Measurements from ENCODE around the gene TNFRSF6B.
A peak's percentile ranks its signal among the peaks of the same experiment; 100 is the strongest.

TNFRSF6B gene

DNA sequence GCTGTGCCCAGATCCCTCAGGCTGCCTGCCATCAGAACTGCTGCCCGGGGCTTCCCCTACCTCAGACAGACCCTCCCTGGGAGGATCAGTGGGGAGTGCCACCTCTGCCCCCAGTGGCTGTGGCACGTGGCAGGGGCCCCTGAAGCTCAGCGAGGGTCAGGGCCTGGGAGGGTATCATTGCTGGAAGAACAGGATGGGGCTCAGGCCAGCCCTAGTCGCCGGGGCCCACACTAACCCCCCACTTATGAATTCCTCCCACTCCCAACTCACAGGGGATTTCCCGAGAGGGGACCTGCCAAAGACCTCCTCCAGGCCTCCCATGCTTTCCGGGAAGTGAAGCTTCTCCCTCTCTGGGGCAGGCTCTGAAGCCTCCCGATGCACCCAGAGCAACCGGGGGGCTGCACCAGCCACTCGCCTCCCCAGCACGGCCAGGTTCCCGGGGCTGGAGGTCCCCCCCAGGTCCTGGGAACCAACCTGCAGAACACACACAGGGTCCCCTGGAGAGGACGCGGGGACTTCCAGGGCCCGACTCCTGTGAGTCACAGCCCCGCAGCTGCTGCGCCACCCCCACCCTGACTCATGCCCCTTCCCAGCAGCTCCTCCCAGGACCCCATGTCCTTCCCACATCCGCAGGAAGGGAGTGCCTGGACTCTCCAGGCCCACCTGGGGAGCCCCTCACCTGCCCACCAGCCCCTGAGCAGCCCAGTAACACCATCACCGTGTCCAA is 2.5 kb downstream of the TNFRSF6B start:
- DNase-seq, result no peak

DNA sequence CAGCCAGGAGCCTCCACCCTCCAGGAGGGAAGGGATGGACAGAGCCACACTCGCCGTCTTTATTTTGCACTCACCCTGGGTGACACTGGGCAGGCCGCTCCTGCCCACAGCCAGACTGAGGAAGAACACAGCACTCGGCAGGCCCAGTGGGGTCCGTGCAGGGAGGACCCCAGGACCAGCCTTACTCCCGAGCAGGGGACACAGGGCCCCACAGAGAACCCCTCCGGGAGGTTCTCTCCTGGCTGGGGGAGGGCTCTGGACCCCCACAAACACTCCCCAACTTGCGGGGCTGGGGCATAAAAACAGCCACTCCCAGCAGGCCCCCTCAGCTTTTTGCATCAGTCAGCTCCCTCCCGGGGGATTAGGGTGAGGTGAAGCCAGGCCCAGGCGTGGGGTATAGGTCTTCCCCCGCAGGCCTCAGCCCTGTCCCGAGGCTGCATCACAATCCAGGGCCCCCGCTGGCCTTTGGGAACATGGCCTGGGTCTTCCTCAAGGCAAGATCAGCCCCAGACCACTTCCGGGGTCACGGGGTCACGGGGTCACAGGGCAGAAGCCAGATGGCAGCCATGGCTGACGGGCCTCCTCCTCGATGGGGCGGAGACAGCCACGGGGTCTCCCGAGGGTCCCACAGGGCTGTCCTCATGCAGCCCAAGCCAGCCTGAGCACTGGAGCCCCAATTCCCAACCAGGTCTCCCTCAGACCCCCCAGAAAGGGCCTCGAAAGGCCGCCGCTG is 3.2 kb downstream of the TNFRSF6B start:
- DNase-seq, result no peak

DNA sequence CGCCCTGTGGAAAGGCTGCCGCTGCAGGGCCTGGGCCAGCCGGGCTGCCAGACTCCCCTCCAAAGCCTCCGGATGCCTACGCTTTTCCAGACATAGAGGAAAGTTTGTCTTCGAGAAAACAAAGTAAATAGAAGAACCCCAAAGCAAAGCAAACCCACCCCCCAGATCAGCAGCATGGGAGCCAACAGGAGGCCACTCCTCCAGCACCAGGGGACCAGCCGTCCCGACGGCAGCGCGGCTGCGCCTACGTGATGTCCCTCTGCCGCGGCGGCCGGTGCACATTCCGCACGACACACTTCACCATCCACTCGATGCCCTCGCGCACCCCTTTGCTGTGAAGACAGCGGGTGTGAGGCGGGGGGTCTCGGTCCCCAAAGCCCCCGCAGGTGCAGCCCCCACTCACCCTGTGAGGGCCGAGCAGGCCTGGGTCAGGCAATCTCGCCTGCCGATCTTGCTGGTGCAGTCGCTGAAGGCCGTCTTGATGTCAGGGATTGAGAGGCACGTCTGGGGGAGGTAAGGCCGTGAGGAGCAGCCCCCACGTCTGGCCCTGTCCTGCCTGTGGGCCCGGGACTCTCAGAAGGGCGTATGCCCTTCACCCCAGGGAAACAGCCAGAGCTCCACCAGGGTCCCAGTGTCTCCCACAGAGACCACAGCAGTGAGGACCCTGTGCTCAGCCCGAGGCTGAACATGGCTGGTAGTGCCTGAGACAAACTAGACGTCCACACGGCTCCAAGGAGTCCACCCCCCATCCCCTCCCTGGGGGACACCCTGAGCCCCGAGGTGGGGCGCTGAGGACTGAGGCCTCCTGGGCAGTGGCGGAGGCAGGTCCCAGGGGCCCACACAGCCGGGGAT is 4.0 kb downstream of the TNFRSF6B start:
- DNase-seq, result no peak

DNA sequence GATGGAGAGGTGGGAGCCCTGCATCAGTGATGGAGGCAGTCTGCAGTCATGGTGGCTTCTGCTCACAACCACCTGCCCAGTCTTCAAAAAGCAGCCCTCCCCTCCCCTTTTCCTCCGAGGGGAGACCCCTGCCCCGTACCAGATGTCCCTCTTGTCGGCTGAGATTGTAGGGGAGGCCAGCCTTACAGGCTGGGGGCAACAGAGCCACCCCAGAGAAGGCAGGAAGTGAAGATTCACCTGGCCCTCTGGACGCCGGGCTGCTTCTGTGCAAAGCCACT is 4.5 kb downstream of the TNFRSF6B start:
- no peak for DNase-seq

DNA sequence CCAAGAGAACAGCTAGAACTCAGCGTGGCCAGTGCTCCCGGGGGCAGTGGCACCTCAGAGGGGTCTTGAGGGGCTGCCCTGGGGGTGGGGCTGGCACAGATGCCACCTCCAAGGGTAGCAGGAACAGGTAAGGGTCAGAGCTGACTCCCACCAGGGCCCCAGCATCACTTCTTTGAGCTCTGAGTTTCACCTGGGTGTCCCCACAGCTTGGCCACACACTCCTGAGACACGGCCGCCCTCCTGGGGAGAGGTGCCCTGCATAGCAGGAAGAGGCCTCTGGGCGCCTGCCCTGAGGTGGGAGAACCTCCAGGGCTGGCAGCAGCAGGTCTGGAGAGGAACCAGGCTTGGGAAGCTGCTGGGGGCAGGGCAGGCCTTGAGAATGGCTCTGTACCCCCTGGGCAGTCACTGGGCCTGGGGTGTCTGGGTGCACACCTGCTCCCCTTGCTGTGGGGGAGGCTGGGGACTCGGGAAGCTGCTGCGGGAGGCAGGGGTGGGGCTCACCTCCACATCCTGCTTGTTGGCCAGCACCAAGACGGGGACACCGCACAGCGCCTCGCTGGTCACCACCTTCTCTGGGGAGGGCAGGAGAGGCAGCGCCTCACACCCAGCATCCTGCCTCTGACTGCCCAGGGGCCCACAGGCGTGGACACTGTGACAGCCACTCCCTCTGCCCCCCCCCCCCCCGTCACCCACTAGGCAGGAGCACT is 5.0 kb downstream of the TNFRSF6B start:
- DNase-seq, result no peak

DNA sequence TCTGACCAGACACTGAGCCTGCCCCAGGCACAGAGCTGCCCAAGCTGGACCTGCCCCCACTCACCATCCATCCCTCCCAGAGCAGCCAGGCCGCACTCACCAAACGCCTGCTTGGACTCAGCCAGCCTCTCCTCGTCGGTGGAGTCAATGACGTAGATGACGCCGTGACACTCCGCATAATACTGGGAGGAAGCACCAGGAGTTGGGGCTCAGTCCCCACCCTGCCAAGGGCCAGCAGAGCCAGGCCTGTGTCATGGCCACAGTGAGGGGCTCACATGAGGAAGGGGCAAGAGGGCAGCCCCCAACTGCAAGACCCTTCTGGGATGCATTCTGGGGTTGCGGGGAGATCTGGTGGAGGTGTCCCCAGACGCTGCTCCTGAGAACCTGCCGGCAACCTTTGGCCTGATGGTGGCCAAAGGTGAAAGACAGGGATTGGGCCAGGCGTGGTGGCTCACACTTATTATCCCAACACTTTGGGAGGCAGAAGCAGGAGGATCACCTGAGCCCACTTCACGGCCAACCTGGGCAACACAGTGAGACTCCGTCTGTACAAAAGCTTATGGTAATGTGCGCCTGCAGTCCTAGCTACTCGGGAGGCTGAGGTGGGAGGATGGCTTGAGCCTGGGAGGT is 5.7 kb downstream of the TNFRSF6B start:
- no peak for DNase-seq

DNA sequence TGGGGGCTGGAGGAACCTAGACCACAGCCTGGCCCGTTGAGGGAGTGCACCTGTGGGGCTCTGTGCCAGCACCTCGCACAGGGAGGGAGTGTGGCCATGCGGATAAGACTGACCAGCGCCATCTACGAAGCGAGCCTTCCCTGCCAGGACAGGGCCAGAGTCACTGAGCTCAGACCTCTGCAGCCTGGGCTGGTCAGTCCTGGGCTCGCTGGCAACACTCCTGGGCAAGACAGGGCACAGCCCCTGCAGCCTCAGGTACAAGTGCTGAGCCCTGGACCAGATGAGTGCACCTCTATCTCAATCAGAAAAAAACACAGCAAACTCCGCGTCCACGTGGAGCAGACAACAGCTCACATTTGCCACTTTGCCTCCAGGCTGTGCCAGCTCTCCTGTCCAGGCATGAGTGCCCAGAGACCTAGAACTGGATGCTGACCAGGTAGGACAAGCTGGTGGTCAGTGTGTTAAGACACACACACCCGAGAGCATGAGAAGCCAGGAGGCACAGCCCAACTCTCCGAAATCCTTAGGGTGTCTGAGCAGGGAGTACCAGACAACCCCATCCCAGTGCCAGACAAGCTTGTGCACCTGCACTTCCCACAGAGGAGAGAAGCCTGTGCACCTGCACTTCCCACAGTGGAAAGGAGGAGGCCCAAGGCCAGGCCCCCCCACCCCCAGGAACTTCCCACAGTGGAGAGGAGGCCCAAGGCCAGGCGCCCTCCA is 6.5 kb downstream of the TNFRSF6B start:
- DNase-seq, result no peak

DNA sequence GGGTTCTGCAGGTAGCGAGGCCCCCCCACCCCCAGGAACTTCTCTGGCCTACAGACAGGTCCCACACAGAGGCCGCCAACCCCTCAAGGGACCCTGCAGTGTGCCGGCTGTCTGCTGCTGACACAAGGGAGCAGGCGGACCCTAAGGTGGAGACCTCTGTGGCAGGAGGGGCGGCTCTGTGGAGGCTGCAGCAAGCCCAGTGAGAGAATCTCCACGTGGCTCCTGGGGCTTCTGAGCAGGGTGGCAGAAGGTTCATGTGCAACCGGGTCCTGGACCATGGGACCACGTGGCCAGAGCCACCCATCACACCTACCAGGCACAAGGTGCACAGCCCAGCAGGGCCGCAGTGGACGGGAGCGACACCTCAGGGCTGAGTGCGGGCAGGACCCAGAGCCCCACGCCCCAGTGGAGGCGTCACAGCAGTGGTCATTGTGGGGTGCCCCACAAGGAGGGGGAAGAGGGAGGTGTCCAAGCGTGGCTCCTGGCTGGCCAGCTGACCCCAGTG is 7.1 kb downstream of the TNFRSF6B start:
- DNase-seq, result no peak

DNA sequence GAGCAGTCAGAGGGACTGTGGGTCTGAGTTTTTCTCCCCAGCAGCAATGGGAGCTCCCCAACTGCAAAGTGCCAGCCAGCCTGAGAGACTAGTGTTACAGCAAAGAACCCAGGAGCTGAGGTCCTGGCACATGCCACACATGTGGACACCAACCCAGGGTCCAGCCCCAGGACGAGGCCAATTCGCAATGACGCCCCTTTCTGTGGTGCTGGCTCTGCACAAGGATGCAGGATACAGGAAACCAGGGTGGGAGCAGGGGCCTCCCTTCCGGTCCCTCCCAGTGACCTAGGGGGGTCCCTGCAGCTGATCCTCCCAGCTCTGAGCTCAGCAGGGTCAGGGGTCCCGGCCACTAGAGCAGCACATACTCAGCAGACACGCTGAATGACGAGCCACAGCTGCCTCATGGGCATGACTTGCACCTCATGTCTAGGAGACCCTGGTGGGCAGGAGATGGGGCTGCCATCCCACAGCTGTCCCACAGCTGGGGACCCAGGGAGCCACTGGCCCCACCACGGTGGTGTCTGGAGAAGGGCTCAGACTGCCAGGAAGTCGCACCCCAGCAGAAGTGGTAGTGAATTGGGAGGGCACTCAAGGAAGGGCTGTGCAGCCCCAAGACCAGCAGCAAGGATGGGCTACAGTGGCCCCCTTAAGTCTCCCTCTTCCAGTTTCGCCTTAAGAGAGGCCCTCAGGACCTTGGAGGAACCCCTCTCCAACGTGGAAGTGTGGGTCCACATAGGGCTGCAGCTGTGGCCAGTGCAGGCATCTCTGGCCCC is 7.7 kb downstream of the TNFRSF6B start:
- DNase-seq, result no peak

DNA sequence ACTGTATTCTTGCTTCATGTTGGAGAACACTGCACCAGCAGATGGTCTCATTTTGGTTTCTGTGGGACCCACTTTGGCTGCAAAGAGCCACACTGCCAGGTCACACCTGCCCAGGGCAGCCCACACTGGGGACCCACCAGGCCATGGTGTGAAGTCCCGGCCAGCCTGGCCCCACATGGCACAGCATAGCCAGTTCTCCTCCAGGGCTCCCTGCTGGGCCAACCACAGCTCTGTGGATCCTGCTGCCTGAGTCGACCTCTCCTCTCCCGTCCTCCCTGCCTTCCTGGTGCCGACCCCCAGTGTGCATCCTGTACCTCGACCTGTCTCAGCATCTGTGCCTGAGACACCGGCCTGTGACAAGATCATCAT is 8.3 kb downstream of the TNFRSF6B start:
- no peak for DNase-seq

DNA sequence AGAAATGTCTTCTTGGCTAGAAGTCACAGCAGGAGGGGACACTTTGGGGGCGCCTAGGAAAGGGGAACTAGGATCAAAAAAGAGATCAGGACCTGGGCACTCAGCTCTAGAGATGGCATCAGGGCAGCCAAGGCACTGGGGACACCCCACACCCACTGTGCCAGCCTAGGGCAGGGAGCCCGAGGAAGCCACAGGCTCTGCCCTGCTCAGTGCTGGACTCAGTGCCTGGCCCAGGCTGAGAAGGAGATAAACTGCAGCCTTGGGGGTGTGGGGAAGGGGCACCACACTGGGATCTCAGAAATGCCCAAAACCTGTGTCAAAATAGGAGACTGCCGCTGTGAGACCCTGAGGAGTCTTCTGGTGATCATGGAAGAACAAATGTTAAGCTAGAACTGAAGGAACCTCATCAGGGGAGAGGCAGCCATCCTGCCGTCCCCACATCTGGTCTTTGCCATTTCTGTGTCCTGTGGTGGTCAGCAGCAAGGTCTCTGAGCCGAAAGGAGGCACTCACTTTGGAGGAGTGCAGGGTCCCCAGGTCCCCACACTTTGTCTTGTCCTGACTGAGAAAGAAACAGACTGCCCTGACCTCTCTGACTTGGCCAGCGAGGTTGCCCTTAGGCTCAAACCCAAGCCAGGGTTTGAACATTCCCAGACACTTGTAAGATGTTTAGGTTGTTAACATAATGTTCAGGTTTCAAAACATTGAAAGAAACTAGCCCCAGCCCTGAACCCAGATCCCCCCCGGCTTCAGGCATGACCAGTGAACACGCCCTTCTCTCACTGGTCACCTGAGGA is 9.0 kb downstream of the TNFRSF6B start:
- DNase-seq, result no peak

DNA sequence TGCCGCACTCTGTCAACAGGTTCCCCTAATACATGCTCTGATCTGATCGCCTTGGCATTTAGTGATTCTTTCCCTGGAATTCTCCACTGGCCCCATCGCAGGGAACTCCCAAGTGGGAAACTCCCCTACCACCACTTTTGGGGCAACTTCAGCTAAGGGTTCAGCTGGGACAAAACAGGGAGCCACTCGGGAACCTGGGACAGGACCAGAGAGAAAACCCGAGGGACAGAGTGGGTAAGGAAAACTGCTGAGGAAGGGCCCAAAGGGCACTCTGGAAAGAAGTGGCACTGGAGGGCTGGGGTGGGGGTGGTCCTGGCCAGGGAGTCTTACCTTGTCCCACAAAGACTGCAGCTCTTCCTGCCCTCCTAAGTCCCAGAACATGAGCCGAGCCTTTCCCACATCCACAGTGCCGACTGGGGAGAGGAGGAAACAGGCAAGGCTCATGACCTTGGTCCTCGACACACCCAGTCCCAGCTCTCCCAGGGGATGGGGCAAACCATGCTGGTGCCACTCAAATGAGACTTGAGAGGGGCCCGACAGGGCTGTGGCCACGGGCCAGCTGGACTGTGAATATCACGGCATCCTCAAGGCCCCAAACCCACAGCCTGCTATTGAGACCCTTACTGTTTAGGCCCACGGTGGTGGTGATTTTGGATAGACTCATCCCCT is 9.7 kb downstream of the TNFRSF6B start:
- DNase-seq, result no peak

DNA sequence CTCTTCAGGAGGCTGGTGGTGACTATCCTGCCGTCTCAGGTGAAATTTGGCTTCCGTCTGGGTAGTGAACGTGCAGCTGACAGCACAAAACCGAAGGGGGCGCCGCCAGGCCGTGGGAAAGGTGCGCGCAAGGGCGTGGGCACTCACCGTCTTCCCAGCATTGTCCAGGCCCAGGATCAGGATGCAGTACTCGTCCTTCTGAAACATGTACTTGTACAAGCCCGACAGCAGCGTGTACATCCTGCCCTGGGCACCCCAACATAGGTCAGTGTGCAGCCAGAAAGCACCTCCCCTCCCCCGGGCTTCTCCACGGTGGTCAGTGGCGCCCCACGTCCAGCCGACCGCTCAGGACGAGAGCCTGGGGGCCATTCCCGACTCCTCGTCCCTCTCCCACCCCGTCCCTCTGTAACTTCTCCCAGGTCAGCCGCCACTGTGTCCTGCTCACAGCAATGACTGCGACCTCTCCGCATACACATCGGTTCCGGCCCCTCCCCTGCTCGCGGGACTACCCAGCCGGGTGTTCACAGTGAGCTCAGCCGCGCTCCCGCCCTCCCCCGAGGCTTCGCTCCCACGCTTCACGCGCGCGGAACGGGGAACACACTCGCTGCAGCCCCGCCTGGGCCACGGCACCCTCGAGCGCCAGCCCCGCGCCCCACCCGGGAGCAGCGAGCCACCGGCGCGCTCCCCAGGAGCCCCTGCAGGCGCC is 10.6 kb downstream of the TNFRSF6B start:
- peak; percentile 11 to 55 for DNase-seq

DNA sequence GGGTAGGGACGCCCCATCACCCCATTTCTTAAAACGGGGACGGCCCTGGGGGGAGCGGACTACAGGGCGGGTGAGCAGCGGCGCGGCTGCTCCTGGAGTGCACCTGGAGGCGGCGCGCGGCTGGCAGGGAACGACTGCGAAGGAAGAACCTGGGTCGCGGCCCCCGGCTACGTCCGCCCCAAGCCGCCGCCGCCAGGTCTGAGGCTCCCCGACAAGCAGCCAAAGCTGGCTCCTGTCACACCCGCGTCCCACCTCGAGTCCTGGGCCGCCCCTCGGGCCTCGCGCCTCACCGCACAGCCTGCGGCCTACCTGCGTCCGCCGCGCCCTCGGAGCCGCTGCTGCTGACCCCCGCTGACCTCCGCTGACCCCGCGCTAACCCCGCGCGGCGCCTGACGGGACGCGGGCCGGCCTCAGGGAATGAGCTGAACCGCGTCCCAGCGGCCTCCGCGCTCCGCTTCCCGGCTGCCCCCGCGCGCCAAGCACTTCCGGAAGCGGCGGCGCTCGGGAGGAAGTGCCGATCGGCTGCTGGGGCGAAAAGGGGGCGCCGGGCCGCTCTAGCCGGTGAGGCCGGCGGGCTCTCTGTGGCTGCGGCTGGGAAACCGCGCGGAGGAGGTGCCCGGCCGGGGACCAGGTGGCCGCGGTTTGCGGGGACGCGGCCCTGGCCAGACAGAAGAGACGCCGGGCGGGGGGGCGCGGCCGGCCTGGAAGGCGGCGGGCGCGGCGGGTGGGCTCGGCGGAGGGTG is 11.3 kb downstream of the TNFRSF6B start, which contains the start of the genes ARFRP1 and ZGPAT:
Gene ARFRP1 (minus strand): TSS at position 419 of the 743 bp plus-strand sequence. CDS start 885 bp downstream, outside the sequence.
Gene ZGPAT (plus strand): TSS at position 482 of the 743 bp plus-strand sequence. CDS start 542 bp downstream, outside the sequence.
- peak; percentile 63 to 72 for DNase-seq

DNA sequence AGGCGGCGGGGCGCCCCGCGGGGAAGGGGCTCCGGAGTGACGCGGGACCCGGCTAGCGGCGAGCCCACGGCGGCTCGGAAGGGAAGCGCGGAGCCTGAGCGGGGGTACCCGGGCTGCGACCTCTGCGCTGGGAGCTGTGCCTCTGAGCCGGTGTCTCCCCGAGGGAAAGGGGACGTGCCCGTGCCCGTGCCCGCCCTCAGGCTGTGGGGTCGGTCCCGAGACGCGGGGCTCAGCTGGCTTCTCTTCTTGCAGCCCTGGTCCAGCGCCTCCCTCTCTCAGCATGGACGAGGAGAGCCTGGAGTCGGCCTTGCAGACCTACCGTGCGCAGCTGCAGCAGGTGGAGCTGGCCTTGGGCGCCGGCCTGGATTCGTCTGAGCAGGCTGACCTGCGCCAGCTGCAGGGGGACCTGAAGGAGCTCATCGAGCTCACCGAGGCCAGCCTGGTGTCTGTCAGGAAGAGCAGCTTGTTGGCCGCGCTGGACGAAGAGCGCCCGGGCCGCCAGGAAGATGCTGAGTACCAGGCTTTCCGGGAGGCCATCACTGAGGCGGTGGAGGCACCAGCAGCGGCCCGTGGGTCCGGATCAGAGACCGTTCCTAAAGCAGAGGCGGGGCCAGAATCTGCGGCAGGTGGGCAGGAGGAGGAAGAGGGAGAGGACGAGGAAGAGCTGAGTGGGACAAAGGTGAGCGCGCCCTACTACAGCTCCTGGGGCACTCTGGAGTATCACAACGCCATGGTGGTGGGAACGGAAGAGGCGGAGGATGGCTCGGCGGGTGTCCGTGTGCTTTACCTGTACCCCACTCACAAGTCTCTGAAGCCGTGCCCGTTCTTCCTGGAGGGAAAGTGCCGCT is 12.1 kb downstream of the TNFRSF6B start:
- no peak for DNase-seq

DNA sequence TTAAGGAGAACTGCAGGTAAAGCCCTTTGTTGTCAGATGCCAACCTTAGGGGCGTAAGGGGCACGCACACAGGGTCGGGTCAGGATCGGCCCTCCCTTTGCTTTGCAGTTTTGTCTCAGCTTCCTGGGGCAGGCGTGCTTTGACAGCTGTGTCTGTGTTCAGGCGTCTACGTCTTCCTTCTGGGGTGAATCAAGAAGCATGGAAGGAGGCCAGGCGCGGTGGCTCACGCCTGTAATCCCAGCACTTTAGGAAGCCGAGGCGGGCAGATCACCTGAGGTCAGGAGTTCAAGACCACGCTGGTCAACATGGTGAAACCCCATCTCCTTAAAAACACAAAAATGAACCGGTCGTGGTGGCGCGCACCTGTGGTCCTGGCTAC is 12.7 kb downstream of the TNFRSF6B start:
- no peak for DNase-seq

DNA sequence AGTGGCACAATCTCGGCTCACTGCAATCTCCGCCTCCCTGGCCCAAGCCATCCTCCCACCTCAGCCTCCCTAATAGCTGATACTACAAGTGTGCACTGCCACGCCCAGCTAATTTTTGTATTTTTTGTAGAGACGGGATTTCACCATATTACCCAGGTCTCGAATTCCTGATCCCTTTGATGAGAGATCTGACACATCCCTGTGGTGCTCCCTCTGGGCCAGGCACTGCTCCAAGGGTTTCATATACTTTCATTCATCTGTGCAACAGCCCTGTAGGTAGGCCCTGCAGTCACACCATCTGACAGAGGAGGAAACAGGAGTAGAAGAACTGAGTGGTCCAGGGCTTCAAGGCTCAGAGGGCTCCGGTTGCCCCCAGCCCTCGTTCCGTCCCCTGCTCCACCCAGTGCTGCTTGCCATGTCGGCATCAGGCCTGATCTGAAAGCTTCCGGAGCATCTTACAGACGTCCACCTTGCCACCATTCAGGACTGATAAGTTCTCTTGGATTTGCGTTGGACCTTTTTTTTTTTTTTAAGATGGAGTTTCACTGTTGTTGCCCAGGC is 14.7 kb downstream of the TNFRSF6B start:
- no peak for DNase-seq

Measured in NCI-H524 (cell line).